WI38 (cell line): Measurements from ENCODE around the gene DDX31.

Experiments
- H3K4me3 ChIP-seq: 2 replicates; pipeline ENCODE4 v1.5.1; 2011; ENCODE audit warnings: low read depth, mild to moderate bottlenecking, control low read depth, low read length
- CTCF ChIP-seq: IDR thresholded peaks from 2 replicates; pipeline ENCODE4 v1.5.1; 2012; ENCODE audit warnings: low read depth, mild to moderate bottlenecking, control low read depth, low read length

Gene DDX31

GRCh38 chr9:132630116-132630515 lies 39.7 kb downstream of the DDX31 start:
- TF ChIP-seq CTCF: no peak
- H3K4me3 ChIP-seq: no peak overlapping the region

GRCh38 chr9:132628746-132629145 lies 41.0 kb downstream of the DDX31 start:
- TF ChIP-seq CTCF: no peak

GRCh38 chr9:132627594-132627993 lies 42.2 kb downstream of the DDX31 start:
- H3K4me3 ChIP-seq: no peak overlapping the region
- TF ChIP-seq CTCF: no peak

More at GRCh38 chr9:132628746-132629145, 41.0 kb downstream of the DDX31 start:
- no peak overlapping the region for H3K4me3 ChIP-seq

GRCh38 chr9:132627106-132627505 lies 42.7 kb downstream of the DDX31 start:
- TF ChIP-seq CTCF: no peak

GRCh38 chr9:132626285-132626684 lies 43.5 kb downstream of the DDX31 start:
- H3K4me3 ChIP-seq: no peak overlapping the region
- TF ChIP-seq CTCF: no peak

More at GRCh38 chr9:132627106-132627505, 42.7 kb downstream of the DDX31 start:
- H3K4me3 ChIP-seq: no peak overlapping the region

GRCh38 chr9:132622159-132622558 lies 47.6 kb downstream of the DDX31 start:
- TF ChIP-seq CTCF: no peak

GRCh38 chr9:132616725-132617124 lies 53.1 kb downstream of the DDX31 start:
- no peak overlapping the region for H3K4me3 ChIP-seq
- no peak for TF ChIP-seq CTCF

More at GRCh38 chr9:132622159-132622558, 47.6 kb downstream of the DDX31 start:
- no peak overlapping the region for H3K4me3 ChIP-seq
